ENCODE results near the gene SARS2.

SARS2 gene

GRCh38 chr19:38953677-38954076 is 23.1 kb upstream of the SARS2 start:
- no peak overlapping the region for H3K27ac ChIP-seq
- no peak for TF ChIP-seq CTCF (conservative IDR thresholded peaks at IDR 0.05)

GRCh38 chr19:38952395-38953165 is 22.0 kb upstream of the SARS2 start:
- TF ChIP-seq CTCF (conservative IDR thresholded peaks at IDR 0.05): peak; percentile 85

GRCh38 chr19:38951187-38951586 is 20.6 kb upstream of the SARS2 start:
- H3K27ac ChIP-seq: no peak overlapping the region
- no peak for TF ChIP-seq CTCF (conservative IDR thresholded peaks at IDR 0.05)

More at GRCh38 chr19:38952395-38953165, 22.0 kb upstream of the SARS2 start:
- peak overlapping the region; percentile 13; the same call in 1 of the 2 replicates for H3K27ac ChIP-seq

- peak overlapping the region; percentile 42; the same call in 1 of the 2 replicates for H3K27ac ChIP-seq
- TF ChIP-seq CTCF (conservative IDR thresholded peaks at IDR 0.05): no peak
These were observed 19.2 kb upstream of the SARS2 start for GRCh38 chr19:38949580-38950367.

- no peak for TF ChIP-seq CTCF (conservative IDR thresholded peaks at IDR 0.05)
- H3K27ac ChIP-seq: no peak overlapping the region
These were observed 15.9 kb upstream of the SARS2 start for GRCh38 chr19:38946229-38947010.

GRCh38 chr19:38945562-38946228 is 15.1 kb upstream of the SARS2 start:
- no peak for TF ChIP-seq CTCF (conservative IDR thresholded peaks at IDR 0.05)
- no peak overlapping the region for H3K27ac ChIP-seq

Data from VCaP (cell line).